Measurements from ENCODE around the gene EHD2.
"Not testable (repeated sequence)": the region's sequence is repeated elsewhere in the genome, so short reads cannot be mapped to it uniquely, and the experiment has no call there.

EHD2 gene

DNA sequence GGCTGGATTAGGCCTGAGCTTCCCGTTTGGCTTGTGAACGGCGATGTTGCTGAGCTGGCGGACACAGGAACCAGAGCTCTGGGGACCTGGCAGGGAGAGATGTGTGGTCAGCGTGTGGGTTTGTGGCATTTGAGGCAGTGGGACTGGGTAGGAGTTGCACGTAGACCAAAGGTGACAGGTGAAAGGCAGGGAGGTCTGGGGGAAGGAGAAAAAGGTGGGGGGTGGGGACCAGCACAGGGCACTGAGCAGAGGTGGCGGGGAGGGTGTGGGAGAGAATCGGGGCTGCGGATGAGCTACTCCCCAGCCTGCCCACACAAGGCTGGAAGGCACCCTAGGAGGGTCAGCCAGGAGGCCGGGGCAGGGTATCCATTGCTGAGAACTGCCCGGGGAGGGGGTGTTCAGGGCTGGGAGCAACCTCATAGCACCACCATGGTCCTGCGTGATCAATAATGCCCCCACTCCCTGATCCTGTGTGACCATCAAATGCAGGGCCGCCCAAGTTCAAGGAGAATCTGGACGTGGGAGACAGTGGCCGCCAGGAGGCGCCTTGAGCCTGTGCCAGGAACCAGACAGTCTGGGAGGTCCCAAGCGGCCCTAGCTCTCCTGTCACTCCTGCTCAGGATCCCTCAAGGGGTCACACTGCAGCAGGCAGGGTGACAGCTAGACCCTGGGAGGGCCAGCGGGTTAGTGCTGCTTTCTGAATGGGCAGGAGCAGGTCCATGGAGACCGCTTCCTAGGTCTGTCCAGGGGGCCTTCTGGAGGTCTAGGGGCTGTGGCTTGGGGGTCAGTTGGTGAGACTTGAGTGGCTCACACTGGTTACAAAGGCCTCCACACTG is 52.5 kb downstream of the EHD2 start:
- DNase-seq (ENCODE audit: low read depth in 1 of 2, low spot score in 1 of 2) = peak in 1 of 2 donors; percentile 12

DNA sequence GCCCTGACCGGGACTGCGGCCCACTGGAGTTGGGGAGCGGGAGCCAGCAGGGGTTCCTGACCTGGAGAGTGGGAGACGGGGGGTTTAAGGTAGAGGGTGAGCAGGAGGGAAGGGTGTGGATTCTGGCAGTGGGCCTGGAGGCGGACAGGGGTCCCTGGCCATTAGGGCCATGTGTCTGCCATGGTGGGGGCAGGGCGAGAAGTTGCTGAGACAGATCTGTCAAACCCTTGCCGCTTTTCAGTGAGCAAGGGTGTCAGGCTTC is 53.1 kb downstream of the EHD2 start:
- DNase-seq (ENCODE audit: low read depth in 1 of 2, low spot score in 1 of 2) = no peak

DNA sequence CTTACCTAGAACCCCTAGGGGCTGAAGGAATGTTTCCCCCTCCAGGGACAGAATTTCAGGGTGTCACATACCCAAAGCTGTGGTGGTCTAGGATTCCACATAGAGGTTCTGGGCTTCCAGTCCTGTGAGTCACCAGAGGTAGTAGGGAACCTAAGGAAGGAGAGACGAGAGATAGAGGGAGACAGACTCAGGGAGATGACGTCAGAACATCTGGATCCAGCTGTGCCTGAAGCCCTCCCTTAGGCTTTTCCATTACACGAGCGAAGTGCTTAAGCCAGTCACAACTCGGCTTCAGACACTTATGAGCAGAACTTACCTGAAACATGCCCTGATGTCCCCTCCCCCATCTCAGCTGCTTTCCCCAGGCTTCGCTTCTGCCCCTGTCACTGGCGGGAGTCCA is 53.4 kb downstream of the EHD2 start:
- DNase-seq (ENCODE audit: low read depth in 1 of 2, low spot score in 1 of 2) = no peak

DNA sequence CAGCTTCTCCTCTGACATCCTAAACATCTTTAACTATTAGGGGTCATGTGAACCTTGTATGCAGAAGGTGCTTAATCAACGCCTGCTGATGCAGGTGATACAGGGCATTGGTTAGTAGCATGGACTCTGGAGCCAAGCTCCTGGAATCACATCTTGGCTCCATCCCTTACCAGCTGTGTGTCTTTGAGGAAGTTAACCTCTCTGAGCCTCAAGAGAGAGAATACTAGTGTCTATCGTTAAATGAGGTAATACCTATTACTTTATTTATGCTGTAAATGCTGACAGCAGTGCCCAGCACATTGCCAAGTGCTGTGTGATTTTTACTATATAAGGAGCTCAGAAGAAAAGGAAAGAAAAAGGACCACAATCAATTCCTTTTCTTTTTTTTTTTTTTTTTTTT is 54.1 kb downstream of the EHD2 start:
- no peak for DNase-seq (ENCODE audit: low read depth in 1 of 2, low spot score in 1 of 2)

DNA sequence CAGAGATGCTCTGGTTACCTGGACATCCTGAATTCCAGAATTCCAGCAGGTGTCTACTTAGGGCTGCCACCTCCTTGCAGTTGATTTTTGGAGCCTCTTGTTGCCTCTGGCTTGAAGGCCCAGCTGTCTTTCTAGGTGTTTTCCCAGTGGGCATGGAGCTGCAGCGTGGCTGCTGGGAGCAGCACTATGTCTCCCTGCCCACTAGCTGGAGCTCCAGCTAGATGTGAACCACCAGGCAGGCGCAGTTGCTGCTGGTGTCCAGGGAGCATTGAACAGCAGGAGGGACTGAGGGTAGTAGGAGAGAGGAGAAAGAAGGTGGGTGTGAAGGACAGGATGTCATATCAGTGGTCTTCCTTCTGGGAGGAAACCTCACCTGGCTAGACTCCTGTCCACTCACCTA is 55.4 kb downstream of the EHD2 start:
- DNase-seq (ENCODE audit: low read depth in 1 of 2, low spot score in 1 of 2) = no peak

DNA sequence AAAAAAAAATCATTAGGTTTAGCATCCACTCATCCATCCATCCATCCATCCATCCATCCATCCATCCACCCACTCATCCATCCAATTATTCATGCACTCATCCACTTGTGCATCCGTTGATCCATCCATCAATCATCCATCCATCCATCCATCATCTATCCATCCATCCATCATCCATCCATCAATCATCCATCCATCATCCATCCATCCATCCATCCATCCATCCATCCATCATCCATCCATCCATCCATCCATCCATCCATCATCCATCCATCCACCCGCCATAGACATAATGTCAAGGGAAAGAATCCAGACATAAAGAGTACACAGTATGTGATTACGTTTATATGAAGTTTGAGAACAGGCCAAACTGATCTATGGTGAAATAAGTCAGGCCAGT is 56.3 kb downstream of the EHD2 start:
- no peak for DNase-seq (ENCODE audit: low read depth in 1 of 2, low spot score in 1 of 2)

DNA sequence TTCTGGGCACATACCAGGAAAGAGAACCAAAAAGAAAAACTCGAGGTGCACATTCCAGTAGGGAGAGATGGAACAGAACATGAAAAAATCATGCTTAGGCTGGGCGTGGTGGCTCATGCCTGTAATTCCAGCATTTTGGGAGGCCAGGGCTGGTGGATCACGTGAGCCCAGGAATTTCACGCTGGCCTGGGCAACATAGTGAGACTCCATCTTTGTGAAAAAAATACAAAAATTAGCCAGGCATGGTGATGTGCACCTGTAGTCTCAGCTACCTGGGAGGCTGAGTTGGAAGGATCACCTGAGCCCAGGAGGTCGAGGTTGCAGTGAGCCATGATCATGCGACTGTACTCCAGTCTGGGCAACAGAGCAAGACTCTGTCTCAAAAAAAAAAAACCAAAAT is 58.1 kb downstream of the EHD2 start:
- not testable (repeated sequence) for DNase-seq (ENCODE audit: low read depth in 1 of 2, low spot score in 1 of 2)

DNA sequence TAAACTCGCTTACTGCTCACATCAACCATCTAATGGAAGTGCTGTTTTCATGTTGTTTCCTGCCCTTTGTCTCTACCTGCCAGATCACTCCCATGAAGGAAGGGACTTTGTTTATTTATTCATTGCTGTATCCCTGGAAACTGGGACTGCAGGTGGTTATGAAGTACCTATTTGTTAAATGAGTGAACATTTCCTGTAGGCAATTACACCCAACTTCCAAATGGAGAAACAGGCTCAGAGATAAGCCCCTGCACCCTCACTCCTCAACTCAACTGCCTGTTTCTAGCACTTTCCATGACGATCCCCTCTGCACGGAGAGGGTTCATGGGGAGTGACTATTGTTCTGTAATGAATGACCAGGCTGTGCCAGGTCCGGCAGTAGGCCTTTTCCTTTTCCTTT is 63.3 kb downstream of the EHD2 start:
- DNase-seq (ENCODE audit: low read depth in 1 of 2, low spot score in 1 of 2) = no peak

DNA sequence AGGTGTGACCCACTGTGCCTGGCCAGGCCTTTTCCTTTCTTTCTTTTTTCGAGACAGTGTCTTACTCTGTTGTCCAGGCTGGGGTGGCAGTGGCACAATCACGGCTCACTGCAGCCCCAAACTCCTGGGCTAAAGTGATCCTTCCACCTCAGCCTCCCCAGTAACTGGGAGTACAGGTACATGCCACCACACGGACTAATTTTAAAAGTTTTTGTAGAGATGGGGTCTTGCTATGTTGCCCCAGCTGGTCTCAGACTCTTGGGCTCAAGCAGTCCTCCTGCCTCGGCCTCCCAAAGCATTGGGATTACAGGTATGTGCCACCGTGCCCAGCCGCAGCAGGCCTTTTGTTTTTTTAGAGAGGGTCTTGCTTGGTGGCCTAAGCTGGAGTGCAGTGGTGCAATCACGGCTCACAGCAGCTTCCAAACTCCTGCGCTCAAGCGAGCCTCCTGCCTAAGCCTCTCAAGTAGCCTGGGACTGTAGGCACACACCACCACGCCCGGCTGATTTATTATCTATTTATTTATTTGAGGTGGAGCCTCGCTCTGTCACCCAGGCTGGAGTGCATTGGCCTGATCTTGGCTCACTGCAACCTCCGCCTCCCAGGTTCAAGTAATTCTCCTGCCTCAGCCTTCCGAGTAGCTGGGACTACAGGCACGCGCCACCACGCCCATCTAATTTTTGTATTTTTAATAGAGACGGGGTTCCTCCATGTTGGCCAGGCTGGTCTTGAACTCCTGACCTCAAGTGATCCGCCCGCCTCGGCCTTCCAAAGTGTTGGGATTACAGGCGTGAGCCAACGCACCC is 64.2 kb downstream of the EHD2 start:
- DNase-seq (ENCODE audit: low read depth in 1 of 2, low spot score in 1 of 2) = not testable (repeated sequence)

DNA sequence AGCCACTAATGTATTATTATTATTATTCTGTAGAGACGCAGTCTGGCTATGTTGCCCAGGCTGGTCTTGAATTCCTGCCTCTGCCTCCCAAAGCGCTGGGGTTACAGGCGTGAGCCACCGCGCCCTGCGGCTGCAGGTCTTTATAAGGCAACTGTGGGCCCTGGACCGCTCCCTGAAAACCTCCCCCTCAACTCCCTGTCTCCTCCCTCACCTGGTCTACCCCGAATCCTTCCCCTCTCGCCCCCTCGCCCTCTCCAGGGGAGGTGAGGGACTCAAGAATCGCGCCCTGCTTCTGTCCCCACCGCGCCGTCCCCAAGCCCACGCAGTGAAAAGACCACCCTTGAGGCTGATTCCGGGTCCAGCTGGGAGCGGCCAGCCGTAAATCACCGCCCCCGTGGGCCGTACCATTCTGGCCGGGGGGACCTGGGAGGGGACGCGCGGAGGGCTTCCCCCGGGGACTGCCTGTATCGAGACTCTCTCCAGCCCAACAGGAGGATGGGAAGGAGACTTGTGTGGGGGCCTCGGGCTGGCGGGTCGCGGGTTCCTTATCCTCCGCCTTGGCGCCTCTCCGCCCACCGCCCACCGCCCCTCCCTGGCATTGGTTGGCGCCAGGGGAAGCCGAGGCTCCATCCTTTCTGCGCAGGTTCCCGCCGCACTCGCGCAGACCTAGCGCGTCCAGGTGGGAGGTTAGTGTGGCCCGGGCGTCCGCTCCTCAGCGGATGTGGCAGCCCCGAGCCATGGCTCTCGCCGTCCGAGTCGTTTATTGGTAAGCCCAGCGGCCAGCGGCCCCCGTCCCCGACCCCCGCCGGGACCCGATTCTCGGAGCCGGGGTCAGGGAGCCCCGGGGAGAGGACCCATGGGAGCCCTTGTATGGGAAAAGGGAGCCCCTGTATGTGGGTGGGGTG is 65.1 kb downstream of the EHD2 start, which contains the start of gene SELENOW:
Gene SELENOW, plus strand, starts transcription at position 655 of the 905 bp plus-strand sequence. Its CDS starts 83 bp downstream, at position 738.
- DNase-seq (ENCODE audit: low read depth in 1 of 2, low spot score in 1 of 2) = peak; percentile 62 to 63

DNA sequence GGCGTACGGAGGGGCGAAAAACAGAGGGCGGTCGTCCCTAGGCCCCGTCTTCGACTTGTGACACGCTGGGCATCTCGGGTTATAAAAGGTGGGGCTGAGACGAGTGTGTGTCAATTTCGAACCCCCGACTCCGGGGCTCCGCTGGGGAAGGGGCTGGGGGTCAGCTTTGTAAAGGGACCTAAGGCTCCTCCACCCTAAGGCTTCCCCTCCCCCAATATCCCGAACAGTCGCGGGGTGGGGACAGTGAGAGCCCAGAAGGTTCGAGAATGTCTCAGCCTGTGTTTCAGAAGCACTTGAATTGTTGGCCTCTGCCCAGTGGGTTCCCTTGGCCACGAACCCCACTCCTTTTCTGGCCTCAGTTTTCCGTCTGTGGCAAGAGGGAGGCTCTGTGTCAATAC is 65.7 kb downstream of the EHD2 start:
- DNase-seq (ENCODE audit: low read depth in 1 of 2, low spot score in 1 of 2) = no peak

DNA sequence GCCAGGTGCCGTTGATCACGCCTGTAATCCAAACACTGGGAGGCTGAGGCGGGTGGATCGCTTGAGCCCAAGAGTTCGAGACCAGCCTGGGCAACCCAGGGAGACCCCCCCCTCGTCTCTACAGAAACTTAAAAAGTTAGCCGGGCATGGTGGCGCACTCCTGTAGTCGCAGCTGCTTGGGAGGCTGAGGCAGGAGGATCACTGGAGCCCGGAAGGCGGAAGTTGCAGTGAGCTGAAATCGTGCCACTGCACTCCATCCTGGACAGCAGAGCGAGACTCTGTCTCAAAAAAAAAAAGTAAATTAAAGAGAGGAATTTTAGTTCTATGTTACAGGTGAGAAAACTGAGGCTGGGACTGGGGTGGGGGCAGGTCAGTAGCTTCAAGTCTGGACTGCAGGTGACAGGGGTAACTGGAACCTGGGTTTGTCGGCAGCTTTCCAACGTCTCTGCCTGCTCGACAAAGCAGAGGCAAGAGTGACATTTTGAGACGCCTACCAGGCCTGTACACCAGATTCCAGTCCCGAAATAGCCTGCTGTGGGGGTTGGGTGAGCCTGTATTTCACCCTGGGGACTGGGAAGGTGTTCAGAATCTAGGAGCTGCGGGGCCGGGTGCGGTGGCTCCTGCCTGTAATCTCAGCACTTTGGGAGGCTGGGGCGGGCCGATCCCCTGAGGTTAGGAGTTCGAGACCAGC is 66.4 kb downstream of the EHD2 start:
- DNase-seq (ENCODE audit: low read depth in 1 of 2, low spot score in 1 of 2) = no peak

DNA sequence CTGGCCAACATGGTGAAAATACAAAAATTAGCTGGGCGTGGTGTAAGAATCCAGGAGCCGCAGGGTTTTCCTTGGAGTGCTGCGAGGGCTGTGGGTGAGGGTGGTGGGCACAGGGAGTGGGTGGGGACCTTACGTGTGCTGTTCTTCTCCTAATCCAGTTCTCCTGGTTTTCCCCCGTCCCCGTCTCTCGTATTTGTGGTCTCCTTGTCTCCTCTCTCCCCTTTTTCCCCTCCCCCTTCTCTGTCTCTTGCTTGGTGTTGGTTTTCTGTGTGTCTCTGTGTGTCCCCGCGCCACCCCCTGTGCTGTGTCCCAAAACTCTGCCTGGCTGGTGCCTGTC is 67.0 kb downstream of the EHD2 start:
- DNase-seq (ENCODE audit: low read depth in 1 of 2, low spot score in 1 of 2) = no peak

DNA sequence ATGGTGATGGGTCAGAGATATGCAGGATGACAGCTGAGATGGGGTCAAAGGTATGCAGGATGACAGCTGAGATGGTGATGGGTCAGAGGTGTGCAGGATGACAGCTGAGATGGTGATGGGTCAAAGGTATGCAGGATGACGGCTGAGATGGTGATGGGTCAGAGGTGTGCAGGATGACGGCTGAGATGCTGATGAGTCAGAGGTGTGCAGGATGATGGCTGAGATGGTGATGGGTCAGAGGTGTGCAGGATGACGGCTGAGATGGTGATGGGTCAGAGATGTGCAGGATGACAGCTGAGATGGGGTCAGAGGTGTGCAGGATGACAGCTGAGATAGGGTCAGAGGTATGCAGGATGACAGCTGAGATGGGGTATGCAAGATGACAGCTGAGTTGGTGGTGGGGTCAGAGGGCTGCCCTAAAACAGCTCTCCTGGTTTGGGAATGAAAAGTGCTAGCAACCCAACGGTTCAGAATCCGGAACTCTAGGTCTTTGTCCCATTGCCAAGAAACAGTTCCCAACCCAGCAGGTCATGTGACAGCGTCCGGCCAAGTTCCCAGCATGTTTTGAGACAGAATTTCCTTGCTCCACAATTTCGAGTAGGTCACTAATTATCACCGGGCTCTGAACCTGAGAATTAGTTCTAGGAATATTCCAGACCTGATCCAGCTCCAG is 68.5 kb downstream of the EHD2 start:
- DNase-seq (ENCODE audit: low read depth in 1 of 2, low spot score in 1 of 2) = no peak

DNA sequence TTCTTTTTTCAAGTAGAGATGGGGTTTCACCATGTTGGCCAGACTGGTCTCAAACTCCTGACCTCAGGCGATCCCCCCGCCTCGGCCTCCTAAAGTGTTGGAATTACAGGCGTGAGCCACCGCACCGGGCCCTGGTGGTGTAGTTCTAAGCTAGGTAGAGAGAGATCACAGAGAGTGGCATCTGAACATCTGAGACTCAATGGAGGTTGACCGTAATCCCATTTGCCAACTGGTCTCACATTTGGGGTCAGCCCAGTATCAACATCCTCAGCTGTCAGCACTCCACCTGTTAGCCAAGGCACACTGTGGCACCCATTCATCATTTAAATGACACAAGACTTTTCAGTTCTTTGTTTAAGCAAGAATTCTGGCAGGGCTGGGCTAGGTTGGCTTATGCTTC is 73.3 kb downstream of the EHD2 start:
- DNase-seq (ENCODE audit: low read depth in 1 of 2, low spot score in 1 of 2) = no peak

DNA sequence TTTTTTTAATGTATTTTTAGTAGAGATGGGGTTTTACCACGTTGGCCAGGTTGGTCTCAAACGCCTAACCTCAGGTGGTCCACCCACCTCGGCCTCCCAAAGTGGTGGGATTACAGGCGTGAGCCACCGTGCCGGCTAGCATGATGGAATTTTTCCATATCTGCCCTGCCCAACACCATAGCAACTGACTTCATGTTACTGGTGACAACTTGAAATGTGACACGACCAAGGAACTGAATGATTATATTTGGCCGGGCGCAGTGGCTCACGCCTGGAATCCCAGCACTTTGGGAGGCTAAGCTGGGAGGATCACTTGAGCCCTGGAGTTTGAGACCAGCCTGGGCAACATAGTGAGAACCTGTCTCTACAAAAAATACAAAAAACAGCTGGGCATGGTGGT is 74.1 kb downstream of the EHD2 start:
- DNase-seq (ENCODE audit: low read depth in 1 of 2, low spot score in 1 of 2) = not testable (repeated sequence)

DNA sequence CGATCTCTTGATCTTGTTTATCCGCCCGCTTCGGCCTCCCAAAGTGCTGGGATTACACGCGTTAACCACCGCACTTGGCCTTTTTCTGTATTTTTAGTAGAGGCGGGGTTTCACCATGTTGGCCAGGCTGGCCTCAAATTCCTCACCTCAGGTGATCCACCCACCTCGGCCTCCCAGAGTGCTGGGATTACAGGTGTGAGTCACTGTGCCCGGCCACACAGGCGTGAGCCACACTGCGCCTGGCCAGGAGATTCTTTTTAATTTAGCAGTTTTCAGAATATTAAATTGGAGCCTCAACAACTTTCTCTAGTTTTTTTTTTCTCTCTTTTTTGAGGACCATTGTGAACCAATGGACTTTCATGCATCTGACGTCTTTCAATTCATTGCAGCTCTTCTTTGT is 76.6 kb downstream of the EHD2 start:
- DNase-seq (ENCODE audit: low read depth in 1 of 2, low spot score in 1 of 2) = not testable (repeated sequence)

DNA sequence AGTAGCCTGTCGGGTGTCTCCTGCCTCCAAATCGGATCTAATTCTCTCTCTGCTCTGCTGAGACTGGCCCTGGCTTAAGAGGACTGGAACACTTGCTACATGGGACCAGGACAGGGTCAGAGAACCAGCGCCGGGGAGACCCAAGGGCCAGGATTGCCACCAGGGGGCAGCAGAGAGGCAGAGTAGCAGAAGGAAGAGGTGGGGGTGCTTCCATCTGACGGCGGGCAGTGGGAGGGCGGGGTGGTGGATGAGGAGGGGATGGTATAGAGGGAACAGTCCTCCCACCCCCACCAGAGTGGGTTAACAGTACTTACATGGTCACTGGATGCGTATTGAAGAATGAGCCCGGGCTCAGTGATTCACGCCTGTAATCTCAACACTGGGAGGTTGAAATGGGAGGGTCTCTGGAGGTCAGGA is 77.2 kb downstream of the EHD2 start:
- peak; percentile 64 to 81 for DNase-seq (ENCODE audit: low read depth in 1 of 2, low spot score in 1 of 2)

DNA sequence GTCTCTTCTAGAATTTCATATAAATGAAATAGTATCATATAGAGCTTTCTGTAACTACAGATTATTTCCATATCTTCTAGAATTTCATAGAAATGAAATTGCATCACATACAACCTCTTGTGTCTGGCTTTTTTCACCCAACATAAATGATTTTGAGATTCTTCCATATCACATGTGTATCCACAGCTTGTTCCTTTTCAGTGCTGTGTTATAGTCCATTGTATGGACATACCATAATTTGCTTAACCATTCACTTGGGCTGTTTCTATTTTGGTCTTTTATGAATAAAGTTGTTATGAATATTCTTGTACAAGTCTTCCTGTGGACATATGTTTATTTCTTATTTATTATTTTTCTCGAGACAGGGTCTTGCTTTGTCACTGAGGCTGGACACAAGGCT is 79.4 kb downstream of the EHD2 start:
- no peak for DNase-seq (ENCODE audit: low read depth in 1 of 2, low spot score in 1 of 2)
